Measurements from ENCODE around the gene CASP7.

Gene CASP7

DNA sequence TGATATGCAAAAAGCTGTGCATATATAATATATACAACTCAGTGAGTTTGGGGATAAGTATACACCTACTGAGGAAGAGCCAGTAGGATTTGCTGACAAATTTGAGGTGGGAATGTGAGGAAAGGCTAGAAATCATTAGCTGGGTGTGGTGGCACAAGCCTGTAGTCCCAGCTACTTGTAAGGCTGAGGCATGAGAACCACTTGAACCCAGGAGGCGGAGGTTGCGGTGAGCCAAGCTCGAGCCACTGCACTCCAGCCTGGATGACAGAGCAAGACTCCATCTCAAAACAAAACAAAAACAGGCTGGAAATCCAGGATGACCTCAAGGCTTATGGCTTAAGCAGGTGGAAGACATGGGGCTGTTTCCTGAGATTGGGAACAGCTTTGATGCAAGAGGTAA lies 61.1 kb downstream of the CASP7 start:
- DNase-seq (ENCODE audit: extremely low read depth, low read depth): no peak
- TF ChIP-seq, protein P1, sequence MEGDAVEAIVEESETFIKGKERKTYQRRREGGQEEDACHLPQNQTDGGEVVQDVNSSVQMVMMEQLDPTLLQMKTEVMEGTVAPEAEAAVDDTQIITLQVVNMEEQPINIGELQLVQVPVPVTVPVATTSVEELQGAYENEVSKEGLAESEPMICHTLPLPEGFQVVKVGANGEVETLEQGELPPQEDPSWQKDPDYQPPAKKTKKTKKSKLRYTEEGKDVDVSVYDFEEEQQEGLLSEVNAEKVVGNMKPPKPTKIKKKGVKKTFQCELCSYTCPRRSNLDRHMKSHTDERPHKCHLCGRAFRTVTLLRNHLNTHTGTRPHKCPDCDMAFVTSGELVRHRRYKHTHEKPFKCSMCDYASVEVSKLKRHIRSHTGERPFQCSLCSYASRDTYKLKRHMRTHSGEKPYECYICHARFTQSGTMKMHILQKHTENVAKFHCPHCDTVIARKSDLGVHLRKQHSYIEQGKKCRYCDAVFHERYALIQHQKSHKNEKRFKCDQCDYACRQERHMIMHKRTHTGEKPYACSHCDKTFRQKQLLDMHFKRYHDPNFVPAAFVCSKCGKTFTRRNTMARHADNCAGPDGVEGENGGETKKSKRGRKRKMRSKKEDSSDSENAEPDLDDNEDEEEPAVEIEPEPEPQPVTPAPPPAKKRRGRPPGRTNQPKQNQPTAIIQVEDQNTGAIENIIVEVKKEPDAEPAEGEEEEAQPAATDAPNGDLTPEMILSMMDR (IDR thresholded peaks at IDR 0.05; ENCODE audit: low read depth, low read length): no peak

- TF ChIP-seq, protein P1 (IDR thresholded peaks at IDR 0.05; ENCODE audit: low read depth, low read length): no peak
- DNase-seq (ENCODE audit: extremely low read depth, low read depth): no peak
Measured at GRCh38 chr10:113742466-113742865, 62.8 kb downstream of the CASP7 start.

DNA sequence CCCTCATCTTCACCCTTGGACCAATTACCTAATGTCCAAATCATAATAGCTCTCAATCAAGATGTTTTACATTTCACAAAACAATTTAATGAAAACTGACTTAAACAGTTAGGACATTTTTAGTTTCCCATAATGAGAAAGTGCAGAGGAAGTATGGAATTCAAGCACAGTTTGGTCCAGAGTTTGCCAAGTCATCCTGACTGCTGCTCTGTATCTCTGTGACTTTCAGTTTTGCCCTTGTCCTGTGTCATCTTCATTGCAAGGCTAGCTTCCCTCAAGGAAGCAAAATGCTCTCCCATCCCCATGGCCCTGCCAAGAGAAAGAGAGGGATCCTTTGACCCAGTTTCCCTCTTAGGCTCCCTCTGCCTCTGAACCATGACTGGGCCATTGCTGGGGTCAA lies 63.9 kb downstream of the CASP7 start:
- no peak for DNase-seq (ENCODE audit: extremely low read depth, low read depth)
- TF ChIP-seq, protein P1 (IDR thresholded peaks at IDR 0.05; ENCODE audit: low read depth, low read length): no peak

GRCh38 chr10:113745374-113745773 lies 65.7 kb downstream of the CASP7 start:
- DNase-seq (ENCODE audit: extremely low read depth, low read depth): no peak
- TF ChIP-seq, protein P1 (IDR thresholded peaks at IDR 0.05; ENCODE audit: low read depth, low read length): no peak

- TF ChIP-seq, protein P1 (IDR thresholded peaks at IDR 0.05; ENCODE audit: low read depth, low read length): no peak
Measured at GRCh38 chr10:113746217-113746957, 66.7 kb downstream of the CASP7 start.

DNA sequence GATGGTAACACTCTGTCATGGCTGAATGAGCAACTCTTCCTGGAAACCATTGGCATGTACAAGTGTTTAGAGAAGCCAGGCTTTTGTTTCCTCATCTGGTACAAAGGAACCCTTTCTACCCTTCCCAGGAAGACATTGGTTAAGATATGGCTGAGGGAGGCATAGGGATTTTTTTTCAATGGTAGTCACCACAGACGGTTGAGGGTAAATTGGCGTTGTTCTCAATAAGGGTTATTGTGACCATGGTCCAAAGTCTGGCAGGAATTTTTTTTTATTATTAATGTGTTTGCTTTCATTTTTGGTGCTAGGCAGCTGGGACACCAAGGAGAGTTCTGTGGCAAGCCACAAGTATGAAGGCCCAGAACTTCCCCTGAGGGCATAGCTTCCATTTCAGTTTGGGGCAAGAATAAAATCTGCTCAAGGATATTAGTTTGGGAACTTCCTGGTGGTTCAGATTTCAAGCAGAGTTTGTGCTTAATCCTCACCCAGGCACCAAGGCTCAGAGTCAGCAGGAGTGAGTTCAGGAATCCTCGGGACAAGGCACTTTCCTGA lies 71.5 kb downstream of the CASP7 start, which contains the start of gene PLEKHS1:
Gene PLEKHS1 (plus strand): TSS at position 502 of the 552 bp plus-strand sequence. CDS start 3,596 bp downstream, outside the sequence.
- peak; percentile 20 for DNase-seq (ENCODE audit: extremely low read depth, low read depth)
- TF ChIP-seq, protein P1 (IDR thresholded peaks at IDR 0.05; ENCODE audit: low read depth, low read length): no peak

More at GRCh38 chr10:113746217-113746957, 66.7 kb downstream of the CASP7 start:
- DNase-seq (ENCODE audit: extremely low read depth, low read depth): no peak

DNA sequence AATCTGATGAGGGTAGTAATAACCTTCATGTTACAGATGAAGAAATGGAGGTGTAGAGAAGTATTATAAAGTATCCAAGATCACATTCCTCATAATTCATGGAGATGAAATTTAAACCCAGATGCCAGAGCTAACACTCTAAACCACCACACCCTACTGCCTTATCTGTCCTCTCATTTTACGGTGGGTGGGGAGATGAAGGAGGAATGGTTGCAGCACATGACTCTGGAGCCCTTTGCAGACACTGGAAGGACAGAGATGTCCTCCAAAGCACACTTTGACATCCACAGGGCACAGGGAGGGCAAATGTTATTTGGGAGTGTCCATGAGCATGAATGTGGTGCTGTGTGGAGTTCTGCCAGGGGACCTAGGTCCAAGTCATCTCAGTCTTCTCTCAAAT lies 72.8 kb downstream of the CASP7 start:
- DNase-seq (ENCODE audit: extremely low read depth, low read depth): no peak
- TF ChIP-seq, protein P1 (IDR thresholded peaks at IDR 0.05; ENCODE audit: low read depth, low read length): no peak
